Measurements from ENCODE around the gene PADI6. TPM values are rescaled to one million over a fixed set of nuclear protein-coding genes. Genes with fewer than 3 reads are reported as not detected.
"Not testable (repeated sequence)": the region's sequence is repeated elsewhere in the genome, so short reads cannot be mapped to it uniquely, and the experiment has no call there.

The PADI6 gene
- total RNA-seq, 1 experiment from 2014 or later, result not detected

- peaks cover 10% of the 10 kb centered on the region for H3K4me1 Mint-ChIP-seq (ENCODE audit: insufficient read depth, unreplicated experiment)
- ChIA-PET POLR2A (interaction anchor here (0.6 to 1.6 kb wide), 2 partner anchors 30 to 281 kb away, joined by 3 to 5 read pairs; no protein-coding TSS in a partner anchor), CTCF (interaction anchor here (0.6 to 3.4 kb wide), 21 partner anchors 9 to 349 kb away, joined by 3 to 31 read pairs (median 4); no protein-coding TSS in a partner anchor)
- H3K4me3 Mint-ChIP-seq (ENCODE audit: unreplicated experiment), result no peak overlapping the region
- no peaks in the 10 kb centered on the region for H3K27me3 Mint-ChIP-seq (ENCODE audit: insufficient read depth, unreplicated experiment)
- intact Hi-C loops (cut with micrococcal nuclease), result loop anchor here (1.0 to 10.0 kb wide), 4 partner anchors 69 to 347 kb away; no protein-coding TSS in a partner anchor
- H3K36me3 Mint-ChIP-seq (ENCODE audit: insufficient read depth, unreplicated experiment), result peaks cover 50% of the 10 kb centered on the region
- peak; percentile 82 for TF ChIP-seq CTCF (IDR thresholded peaks at IDR 0.05; ENCODE audit: unreplicated experiment)
- H3K9me3 Mint-ChIP-seq (ENCODE audit: unreplicated experiment), result no peaks in the 10 kb centered on the region
- no TSS peak for BruUV-seq (replicated peaks)
- no peak overlapping the region for H3K27ac Mint-ChIP-seq (ENCODE audit: low read depth, unreplicated experiment)
- peak; percentile 61 for DNase-seq (ENCODE audit: unreplicated experiment)
Observed at GRCh38 chr1:17405898-17406759, 34.1 kb downstream of the PADI6 start.

- CTCF ChIA-PET, result interaction anchor here (0.6 to 3.4 kb wide), 16 partner anchors 10 to 346 kb away, joined by 3 to 31 read pairs (median 5); no protein-coding TSS in a partner anchor
- not testable (repeated sequence) for H3K4me3 Mint-ChIP-seq (ENCODE audit: unreplicated experiment); BruUV-seq (replicated peaks); H3K27me3 Mint-ChIP-seq (ENCODE audit: insufficient read depth, unreplicated experiment); H3K9me3 Mint-ChIP-seq (ENCODE audit: unreplicated experiment); DNase-seq (ENCODE audit: unreplicated experiment)
- H3K36me3 Mint-ChIP-seq (ENCODE audit: insufficient read depth, unreplicated experiment), result peaks cover 58% of the 10 kb centered on the region
- intact Hi-C loops (cut with micrococcal nuclease), result loop anchor here (1.0 to 10.0 kb wide), 4 partner anchors 70 to 348 kb away; no protein-coding TSS in a partner anchor
- peaks cover 10% of the 10 kb centered on the region for H3K4me1 Mint-ChIP-seq (ENCODE audit: insufficient read depth, unreplicated experiment)
- POLR2A ChIA-PET, result interaction anchor here (1.6 kb wide), 1 partner anchor 281 kb away, joined by 5 read pairs; no protein-coding TSS in a partner anchor
- peak overlapping the region; percentile 1 for H3K27ac Mint-ChIP-seq (ENCODE audit: low read depth, unreplicated experiment)
Observed at GRCh38 chr1:17406760-17407475, 34.9 kb downstream of the PADI6 start.

GRCh38 chr1:17407786-17408514, 36.0 kb downstream of the PADI6 start:
- H3K27ac Mint-ChIP-seq (ENCODE audit: low read depth, unreplicated experiment); H3K27me3 Mint-ChIP-seq (ENCODE audit: insufficient read depth, unreplicated experiment); H3K4me3 Mint-ChIP-seq (ENCODE audit: unreplicated experiment); H3K9me3 Mint-ChIP-seq (ENCODE audit: unreplicated experiment); H3K4me1 Mint-ChIP-seq (ENCODE audit: insufficient read depth, unreplicated experiment); DNase-seq (ENCODE audit: unreplicated experiment); POLR2A ChIA-PET: not testable (repeated sequence)
- peaks cover 69% of the 10 kb centered on the region for H3K36me3 Mint-ChIP-seq (ENCODE audit: insufficient read depth, unreplicated experiment)
- BruUV-seq (replicated peaks), result TSS peak; percentile 26
- intact Hi-C loops (cut with micrococcal nuclease), result loop anchor here (2.0 to 10.0 kb wide), 2 partner anchors 71 to 133 kb away; no protein-coding TSS in a partner anchor
- CTCF ChIA-PET, result interaction anchor here (0.6 to 0.7 kb wide), 2 partner anchors 280 to 281 kb away, joined by 4 read pairs; no protein-coding TSS in a partner anchor

- intact Hi-C loops (cut with micrococcal nuclease), result loop anchor here (10.0 kb wide), 1 partner anchor 135 kb away; no protein-coding TSS in a partner anchor
- TF ChIP-seq CTCF (IDR thresholded peaks at IDR 0.05; ENCODE audit: unreplicated experiment), result no peak
- ChIA-PET POLR2A (no interaction called here), CTCF (interaction anchor here (1.1 to 1.3 kb wide), 2 partner anchors 10 to 284 kb away, joined by 3 to 5 read pairs; no protein-coding TSS in a partner anchor)
- no peaks in the 10 kb centered on the region for H3K9me3 Mint-ChIP-seq (ENCODE audit: unreplicated experiment)
- H3K36me3 Mint-ChIP-seq (ENCODE audit: insufficient read depth, unreplicated experiment), result peaks cover 82% of the 10 kb centered on the region
- no peaks in the 10 kb centered on the region for H3K4me1 Mint-ChIP-seq (ENCODE audit: insufficient read depth, unreplicated experiment)
- DNase-seq (ENCODE audit: unreplicated experiment), result no peak
- H3K27me3 Mint-ChIP-seq (ENCODE audit: insufficient read depth, unreplicated experiment), result no peaks in the 10 kb centered on the region
- H3K27ac Mint-ChIP-seq (ENCODE audit: low read depth, unreplicated experiment), result no peak overlapping the region
- H3K4me3 Mint-ChIP-seq (ENCODE audit: unreplicated experiment), result no peak overlapping the region
- no TSS peak for BruUV-seq (replicated peaks)
Observed at GRCh38 chr1:17409391-17409811, 37.4 kb downstream of the PADI6 start.
